ENCODE data around the gene PBX2. TPM values are rescaled to one million over a fixed set of nuclear protein-coding genes. Genes with fewer than 3 reads are reported as not detected.

Gene PBX2
- total and polyA plus RNA-seq, 2 of the 4 experiments (the other 2 are of a cell fraction), result 17.7 to 56.8 TPM

- H2AK5ac ChIP-seq (ENCODE audit: low read depth, low read length), result no peak overlapping the region
- intact Hi-C loops (cut with micrococcal nuclease) (no loop called here), dilution Hi-C loops (cut with HindIII; ENCODE audit: low sequenced_read_pairs, unreplicated experiment) (no loop called here), in situ Hi-C loops (cut with MboI; ENCODE audit: low sequenced_read_pairs) (no loop called here)
- 40% methylated on average over 1 of the region's 2 CpGs; no CpG with 5 or more reads in 1 of the 2 experiments for WGBS, 2 experiments (ENCODE audit: extremely low coverage in 2 of 2, insufficient read length in 1 of 2)
- H3K4me3 ChIP-seq (ENCODE audit: insufficient read depth, low read depth, low read length), result no peak overlapping the region
- no peaks in the 10 kb centered on the region for H3K9me1 ChIP-seq (ENCODE audit: insufficient read depth, low read length)
- no peak overlapping the region for H3K56ac ChIP-seq (ENCODE audit: extremely low read depth, insufficient read depth, low read length)
- H4K91ac ChIP-seq (ENCODE audit: insufficient read depth, low read depth, low read length), result no peak overlapping the region
- H2BK20ac ChIP-seq (ENCODE audit: low read depth, low read length), result no peak overlapping the region
- no peak overlapping the region for H3K4me2 ChIP-seq (ENCODE audit: low read depth, low read length)
- H3K9ac ChIP-seq (ENCODE audit: low read depth, low read length), result no peak overlapping the region
- H3K14ac ChIP-seq (replicated peaks; ENCODE audit: low read depth, low read length), result no peak overlapping the region
- no peaks in the 10 kb centered on the region for H3K36me3 ChIP-seq (ENCODE audit: control insufficient read depth, insufficient read depth, low read length)
- no peaks in the 10 kb centered on the region for H3K4me1 ChIP-seq (ENCODE audit: control insufficient read depth, insufficient read depth, low read length)
- no peaks in the 10 kb centered on the region for H4K20me1 ChIP-seq (ENCODE audit: insufficient read depth, low read length)
- no peak overlapping the region for H3K27ac ChIP-seq (ENCODE audit: insufficient read depth, low read length)
- H4K5ac ChIP-seq (ENCODE audit: low read depth, low read length), result no peak overlapping the region
- H3K23ac ChIP-seq (ENCODE audit: low read depth, low read length), result no peak overlapping the region
- H2BK15ac ChIP-seq (ENCODE audit: low read depth, low read length), result no peak overlapping the region
- CTCF ChIA-PET, result no interaction called here
- H4K8ac ChIP-seq (ENCODE audit: low read depth in 2 of 2, low read length in 2 of 2), result no peak overlapping the region
- H2AK9ac ChIP-seq (replicated peaks; ENCODE audit: low read depth, low read length, poor library complexity), result no peak overlapping the region
- no peak overlapping the region for H2BK120ac ChIP-seq (ENCODE audit: low read depth, low read length)
- no peaks in the 10 kb centered on the region for H3K79me1 ChIP-seq (ENCODE audit: low read depth in 1 of 2, low read length in 2 of 2)
- no TSS peak for BruUV-seq (replicated peaks)
- TF ChIP-seq CEBPB (IDR thresholded peaks at IDR 0.05; ENCODE audit: low read depth, low read length), result no peak
- TF ChIP-seq, protein P1, sequence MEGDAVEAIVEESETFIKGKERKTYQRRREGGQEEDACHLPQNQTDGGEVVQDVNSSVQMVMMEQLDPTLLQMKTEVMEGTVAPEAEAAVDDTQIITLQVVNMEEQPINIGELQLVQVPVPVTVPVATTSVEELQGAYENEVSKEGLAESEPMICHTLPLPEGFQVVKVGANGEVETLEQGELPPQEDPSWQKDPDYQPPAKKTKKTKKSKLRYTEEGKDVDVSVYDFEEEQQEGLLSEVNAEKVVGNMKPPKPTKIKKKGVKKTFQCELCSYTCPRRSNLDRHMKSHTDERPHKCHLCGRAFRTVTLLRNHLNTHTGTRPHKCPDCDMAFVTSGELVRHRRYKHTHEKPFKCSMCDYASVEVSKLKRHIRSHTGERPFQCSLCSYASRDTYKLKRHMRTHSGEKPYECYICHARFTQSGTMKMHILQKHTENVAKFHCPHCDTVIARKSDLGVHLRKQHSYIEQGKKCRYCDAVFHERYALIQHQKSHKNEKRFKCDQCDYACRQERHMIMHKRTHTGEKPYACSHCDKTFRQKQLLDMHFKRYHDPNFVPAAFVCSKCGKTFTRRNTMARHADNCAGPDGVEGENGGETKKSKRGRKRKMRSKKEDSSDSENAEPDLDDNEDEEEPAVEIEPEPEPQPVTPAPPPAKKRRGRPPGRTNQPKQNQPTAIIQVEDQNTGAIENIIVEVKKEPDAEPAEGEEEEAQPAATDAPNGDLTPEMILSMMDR (conservative IDR thresholded peaks at IDR 0.05; ENCODE audit: low read depth, low read length), result no peak
- TF ChIP-seq CHD1 (IDR thresholded peaks at IDR 0.05; ENCODE audit: low read depth, low read length), result no peak
- TF ChIP-seq, protein P2, sequence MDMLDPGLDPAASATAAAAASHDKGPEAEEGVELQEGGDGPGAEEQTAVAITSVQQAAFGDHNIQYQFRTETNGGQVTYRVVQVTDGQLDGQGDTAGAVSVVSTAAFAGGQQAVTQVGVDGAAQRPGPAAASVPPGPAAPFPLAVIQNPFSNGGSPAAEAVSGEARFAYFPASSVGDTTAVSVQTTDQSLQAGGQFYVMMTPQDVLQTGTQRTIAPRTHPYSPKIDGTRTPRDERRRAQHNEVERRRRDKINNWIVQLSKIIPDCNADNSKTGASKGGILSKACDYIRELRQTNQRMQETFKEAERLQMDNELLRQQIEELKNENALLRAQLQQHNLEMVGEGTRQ (IDR thresholded peaks at IDR 0.05; ENCODE audit: low read depth, low read length), result no peak
- no peak for TF ChIP-seq MAZ (IDR thresholded peaks at IDR 0.05; ENCODE audit: borderline replicate concordance, low read depth, low read length)
- TF ChIP-seq, protein P3, sequence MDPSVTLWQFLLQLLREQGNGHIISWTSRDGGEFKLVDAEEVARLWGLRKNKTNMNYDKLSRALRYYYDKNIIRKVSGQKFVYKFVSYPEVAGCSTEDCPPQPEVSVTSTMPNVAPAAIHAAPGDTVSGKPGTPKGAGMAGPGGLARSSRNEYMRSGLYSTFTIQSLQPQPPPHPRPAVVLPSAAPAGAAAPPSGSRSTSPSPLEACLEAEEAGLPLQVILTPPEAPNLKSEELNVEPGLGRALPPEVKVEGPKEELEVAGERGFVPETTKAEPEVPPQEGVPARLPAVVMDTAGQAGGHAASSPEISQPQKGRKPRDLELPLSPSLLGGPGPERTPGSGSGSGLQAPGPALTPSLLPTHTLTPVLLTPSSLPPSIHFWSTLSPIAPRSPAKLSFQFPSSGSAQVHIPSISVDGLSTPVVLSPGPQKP (IDR thresholded peaks at IDR 0.05; ENCODE audit: borderline replicate concordance, low read depth, low read length), result no peak
- TF ChIP-seq SMC3 (IDR thresholded peaks at IDR 0.05; ENCODE audit: low read depth, low read length), result no peak
- TF ChIP-seq RFX5 (IDR thresholded peaks at IDR 0.05; ENCODE audit: low read depth, low read length), result no peak
- no peak for TF ChIP-seq MXI1 (IDR thresholded peaks at IDR 0.05; ENCODE audit: borderline replicate concordance, low read depth, low read length)
- no peak for TF ChIP-seq BHLHE40 (IDR thresholded peaks at IDR 0.05; ENCODE audit: low read depth, low read length)
- no peak for TF ChIP-seq POLR2A (IDR thresholded peaks at IDR 0.05; ENCODE audit: low read depth, low read length)
- no peak for TF ChIP-seq MAFK (IDR thresholded peaks at IDR 0.05; ENCODE audit: low read depth, low read length)
- TF ChIP-seq RCOR1 (IDR thresholded peaks at IDR 0.05; ENCODE audit: insufficient replicate concordance, low read length), result no peak
- no peak for TF ChIP-seq FOS (IDR thresholded peaks at IDR 0.05; ENCODE audit: low read depth, low read length)
- no peak for TF ChIP-seq NFE2L2 (IDR thresholded peaks at IDR 0.05; ENCODE audit: low read depth, low read length)
- no peak for TF ChIP-seq RAD21 (IDR thresholded peaks at IDR 0.05; ENCODE audit: low read length)
- H3K27me3 ChIP-seq (ENCODE audit: control insufficient read depth, insufficient read depth, low read length), result peaks cover 23% of the 10 kb centered on the region
- H2AFZ ChIP-seq (replicated peaks; ENCODE audit: low read length, poor library complexity), result no peak overlapping the region
- H3K9me3 ChIP-seq (ENCODE audit: control insufficient read depth, insufficient read depth, low read length), result no peaks in the 10 kb centered on the region
- no peak overlapping the region for H3K4ac ChIP-seq (ENCODE audit: low read depth, low read length)
- ATAC-seq (ENCODE audit: low read depth), result no peak
- no peak overlapping the region for H3K18ac ChIP-seq (ENCODE audit: low read depth, low read length)
- no peak overlapping the region for H2BK5ac ChIP-seq (ENCODE audit: low read depth, low read length, poor library complexity, severe bottlenecking)
- DNase-seq, result no peak
- POLR2A ChIA-PET (ENCODE audit: unreplicated experiment), result no interaction called here
Measured at GRCh38 chr6:32224696-32225095, 34.7 kb upstream of the PBX2 start.
